Measurements from ENCODE around the gene MESD. TPM values are rescaled to one million over a fixed set of nuclear protein-coding genes. Genes with fewer than 3 reads are reported as not detected.

The MESD gene
- total and polyA plus RNA-seq, 9 of the 15 experiments (the other 6 are each of a cell fraction or from before 2014, with no cell fraction given) = 11.3 to 39.7 (median 22.8) TPM

GRCh38 chr15:81001152-81002008 lies 11.8 kb upstream of the MESD start (continued):
- no peak for TF ChIP-seq ZNF740 (CRISPR knock-in tag; IDR thresholded peaks at IDR 0.05)
- TF ChIP-seq ZNF740 (tag; IDR thresholded peaks at IDR 0.05) = no peak
- no peak for TF ChIP-seq PRMT5 (CRISPR knock-in tag; IDR thresholded peaks at IDR 0.05)
- TF ChIP-seq ZNF398 (CRISPR knock-in tag; IDR thresholded peaks at IDR 0.05) = no peak
- no peak for TF ChIP-seq HMGXB4 (CRISPR knock-in tag; IDR thresholded peaks at IDR 0.05)
- TF ChIP-seq RAD51 (IDR thresholded peaks at IDR 0.05; ENCODE audit: borderline replicate concordance, low read depth) = no peak
- no peak for TF ChIP-seq NR2C1 (IDR thresholded peaks at IDR 0.05)
- TF ChIP-seq NR2C1 (tag; IDR thresholded peaks at IDR 0.05) = no peak
- no peak for TF ChIP-seq ATF6 (CRISPR knock-in tag; IDR thresholded peaks at IDR 0.05)
- no peak for TF ChIP-seq MCM5 (IDR thresholded peaks at IDR 0.05; ENCODE audit: low read depth)
- TF ChIP-seq U2AF1 (optimal IDR thresholded peaks at IDR 0.05; ENCODE audit: low read depth, low read length) = no peak
- TF ChIP-seq ZNF224 (CRISPR knock-in tag; IDR thresholded peaks at IDR 0.05) = no peak; the same call in 1 of the 2 replicates
- no peak for TF ChIP-seq EWSR1 (IDR thresholded peaks at IDR 0.05; ENCODE audit: borderline replicate concordance, low read depth, partially characterized antibody)
- TF ChIP-seq RERE (CRISPR knock-in tag; IDR thresholded peaks at IDR 0.05; ENCODE audit: borderline replicate concordance) = no peak
- TF ChIP-seq BACH1 (tag; IDR thresholded peaks at IDR 0.05) = no peak
